ENCODE measurements around the gene CACNA2D4.

DNA sequence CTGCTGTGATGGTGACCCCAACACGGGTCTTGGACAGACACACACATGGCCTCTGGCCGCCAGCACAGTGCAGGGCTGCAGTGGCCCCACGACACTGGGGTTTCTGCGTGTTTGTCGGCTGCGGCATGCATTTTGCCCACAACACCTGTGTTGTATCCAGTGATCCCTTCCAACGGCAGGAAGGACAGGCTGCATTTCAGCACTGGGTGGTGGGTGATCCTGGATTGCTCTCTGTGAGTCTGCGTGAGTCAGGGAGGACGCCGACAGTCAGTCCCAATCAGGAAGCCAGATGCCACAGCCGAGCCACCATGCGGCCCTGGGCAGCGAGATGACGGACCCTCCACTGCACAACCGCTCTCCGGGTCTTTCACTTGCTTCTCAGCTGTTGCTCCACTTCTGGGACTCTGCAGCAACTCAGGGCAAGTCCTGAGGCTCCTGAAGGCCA is 77.4 kb downstream of the CACNA2D4 start:
- TF ChIP-seq CTCF (IDR thresholded peaks at IDR 0.05), result no peak
- no peak for TF ChIP-seq POLR2A (IDR thresholded peaks at IDR 0.05)
